ENCODE results near the gene PLK3. TPM values are rescaled to one million over a fixed set of nuclear protein-coding genes. Genes with fewer than 3 reads are reported as not detected.
"Not testable (repeated sequence)": the region's sequence is repeated elsewhere in the genome, so short reads cannot be mapped to it uniquely, and the experiment has no call there.

The PLK3 gene
- total RNA-seq, result 10 to 100 TPM; 27.4 to 64.3 TPM

DNA sequence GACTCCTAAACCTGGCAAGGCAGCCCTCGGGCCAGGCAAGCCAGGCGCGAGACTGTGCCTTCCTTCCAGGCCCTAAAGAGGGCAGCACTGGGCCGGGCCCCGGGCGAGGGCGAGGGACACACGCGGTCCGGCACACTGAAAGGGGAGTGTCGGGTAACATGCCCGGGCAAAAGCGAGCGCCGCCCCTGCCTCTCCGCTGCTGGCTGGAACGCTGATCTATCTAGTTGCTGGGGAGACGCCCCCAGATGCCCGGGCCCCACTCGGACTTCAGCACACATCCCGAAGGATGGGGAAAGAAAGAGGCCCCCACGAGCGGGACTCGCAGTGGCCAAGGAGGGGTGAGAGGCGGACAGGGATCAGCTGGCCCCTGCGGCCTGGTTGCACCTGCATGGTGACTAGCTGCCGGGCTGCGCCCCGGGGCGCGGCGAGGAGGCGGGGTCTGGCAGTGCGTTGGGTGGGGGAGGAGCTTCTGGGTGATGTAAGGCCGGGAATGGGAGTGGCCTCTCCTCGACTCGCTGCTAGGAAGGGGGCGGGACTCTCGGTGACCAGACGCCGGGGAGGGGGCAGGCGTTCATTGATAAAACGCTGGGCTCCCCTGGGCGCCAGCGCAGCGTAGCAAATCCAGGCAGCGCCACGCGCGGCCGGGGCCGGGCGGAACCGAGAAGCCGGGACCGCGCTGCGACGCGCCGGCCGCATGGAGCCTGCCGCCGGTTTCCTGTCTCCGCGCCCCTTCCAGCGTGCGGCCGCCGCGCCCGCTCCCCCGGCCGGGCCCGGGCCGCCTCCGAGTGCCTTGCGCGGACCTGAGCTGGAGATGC lies at the start of gene PLK3:
Gene PLK3 (plus strand): TSS at position 608 of the 815 bp plus-strand sequence. CDS start 87 bp downstream, at position 695.
- H3K9me3 Mint-ChIP-seq, result no peaks in the 10 kb centered on the region
- peak; percentile 93 to 95 for ATAC-seq
- H3K4me3 Mint-ChIP-seq, result peak within 1 kb of the TSS; percentile 97
- peak within 1 kb of the TSS; percentile 93 to 95 for H3K27ac Mint-ChIP-seq
- peaks cover 20 to 22% of the 10 kb centered on the region in 2 donors for H3K4me1 Mint-ChIP-seq (ENCODE audit: low read depth in 2 of 2)
- peaks cover 7% of the 10 kb centered on the region for H3K36me3 Mint-ChIP-seq
- no peaks in the 10 kb centered on the region for H3K27me3 Mint-ChIP-seq
- DNase-seq (ENCODE audit: low spot score), result peak; percentile 96

DNA sequence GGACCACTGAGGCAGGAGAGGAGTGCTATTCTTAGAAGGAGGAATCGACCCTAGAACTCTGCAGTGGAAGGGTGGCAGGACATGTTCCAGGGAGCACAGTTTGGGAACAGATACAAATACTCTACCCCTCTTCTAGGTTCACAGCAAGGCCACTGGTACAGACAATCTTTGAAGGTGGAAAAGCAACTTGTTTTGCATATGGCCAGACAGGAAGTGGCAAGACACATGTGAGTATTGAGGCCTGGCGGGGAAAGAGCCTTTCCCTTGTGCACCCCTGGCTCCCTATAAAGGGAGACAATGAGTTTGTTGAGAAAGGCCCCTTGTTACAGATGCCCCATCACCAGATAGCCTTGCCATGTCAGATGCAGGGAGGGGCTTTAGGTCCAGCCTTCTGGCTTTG lies 42.8 kb upstream of the PLK3 start:
- peaks cover 5% of the 10 kb centered on the region for H3K36me3 Mint-ChIP-seq
- no peaks in the 10 kb centered on the region for H3K9me3 Mint-ChIP-seq
- H3K4me3 Mint-ChIP-seq, result no peak overlapping the region
- peak overlapping the region in 1 of 2 donors; percentile 75 for H3K27ac Mint-ChIP-seq
- H3K4me1 Mint-ChIP-seq (ENCODE audit: low read depth in 2 of 2), result peaks cover 4 to 5% of the 10 kb centered on the region in 2 donors
- DNase-seq (ENCODE audit: low spot score), result no peak
- H3K27me3 Mint-ChIP-seq, result no peaks in the 10 kb centered on the region
- ATAC-seq, result peak; percentile 53 to 62

DNA sequence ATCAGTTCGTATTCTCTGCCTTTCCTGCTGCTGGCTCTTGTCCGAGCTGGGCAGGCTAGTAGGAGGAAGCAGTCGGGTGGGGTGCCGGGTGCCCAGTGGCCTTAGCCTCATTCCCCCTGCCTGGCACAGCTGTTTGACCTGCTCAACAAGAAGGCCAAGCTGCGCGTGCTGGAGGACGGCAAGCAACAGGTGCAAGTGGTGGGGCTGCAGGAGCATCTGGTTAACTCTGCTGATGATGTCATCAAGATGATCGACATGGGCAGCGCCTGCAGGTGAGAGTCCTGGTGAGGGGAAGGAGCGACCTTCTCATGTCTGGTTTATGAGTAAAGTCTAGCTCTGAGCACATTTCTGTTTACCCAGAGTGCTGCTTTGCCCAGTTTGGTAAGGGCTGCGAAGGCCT lies 41.1 kb upstream of the PLK3 start:
- H3K9me3 Mint-ChIP-seq, result no peaks in the 10 kb centered on the region
- peaks cover 15% of the 10 kb centered on the region for H3K36me3 Mint-ChIP-seq
- H3K4me1 Mint-ChIP-seq (ENCODE audit: low read depth in 2 of 2), result peaks cover 10% of the 10 kb centered on the region in 2 donors
- no peaks in the 10 kb centered on the region for H3K27me3 Mint-ChIP-seq
- ATAC-seq (no peak), DNase-seq (ENCODE audit: low spot score) (no peak)
- no peak overlapping the region for H3K4me3 Mint-ChIP-seq
- H3K27ac Mint-ChIP-seq, result no peak overlapping the region

DNA sequence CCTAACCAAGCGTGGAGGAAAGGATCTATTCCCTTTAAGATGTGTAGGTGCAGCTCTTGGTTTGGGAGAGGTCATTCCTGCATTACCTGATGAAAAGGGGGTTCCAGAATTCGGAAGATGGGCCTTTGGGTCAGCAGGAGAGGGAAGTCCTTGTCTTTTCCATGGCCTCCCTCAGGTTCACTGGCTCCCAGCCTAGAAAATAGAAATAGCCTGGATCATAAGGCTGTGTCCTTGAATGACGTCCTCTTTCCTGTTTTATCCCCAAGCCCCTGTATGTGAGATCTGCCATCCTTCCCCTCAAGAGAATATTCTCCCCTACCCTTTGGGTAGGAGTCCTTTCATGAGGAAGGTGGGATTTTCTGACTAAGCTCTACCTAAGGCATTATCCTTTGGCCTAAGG lies 39.3 kb upstream of the PLK3 start:
- Mint-ChIP-seq H3K36me3 (peaks cover 14% of the 10 kb centered on the region), H3K9me3 (no peaks in the 10 kb centered on the region), H3K27me3 (no peaks in the 10 kb centered on the region), H3K4me1 (ENCODE audit: low read depth in 2 of 2) (peaks cover 10% of the 10 kb centered on the region in 2 donors), H3K27ac (no peak overlapping the region), H3K4me3 (no peak overlapping the region)
- no peak for ATAC-seq
- no peak for DNase-seq (ENCODE audit: low spot score)

DNA sequence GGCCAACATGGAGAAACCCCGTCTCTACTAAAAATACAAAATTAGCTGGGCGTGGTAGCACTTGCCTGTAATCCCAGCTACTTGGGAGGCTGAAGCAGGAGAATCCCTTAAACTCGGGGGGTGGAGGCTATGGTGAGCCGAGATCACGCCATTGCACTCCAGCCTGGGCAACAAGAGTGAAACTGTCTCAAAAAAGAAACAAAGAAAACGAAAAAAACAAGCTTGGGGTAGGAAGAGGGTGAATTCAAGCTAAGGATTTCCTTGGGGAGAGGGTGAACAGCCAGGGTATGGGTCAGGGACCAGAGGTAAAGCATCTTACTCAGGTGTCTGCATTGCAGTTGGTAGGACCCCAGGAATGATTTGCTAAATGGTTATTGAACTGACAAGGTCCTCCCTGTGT lies 33.8 kb upstream of the PLK3 start:
- DNase-seq (ENCODE audit: low spot score); H3K4me1 Mint-ChIP-seq (ENCODE audit: low read depth in 2 of 2); ATAC-seq; H3K9me3 Mint-ChIP-seq; H3K36me3 Mint-ChIP-seq; H3K27ac Mint-ChIP-seq; H3K27me3 Mint-ChIP-seq; H3K4me3 Mint-ChIP-seq: not testable (repeated sequence)

DNA sequence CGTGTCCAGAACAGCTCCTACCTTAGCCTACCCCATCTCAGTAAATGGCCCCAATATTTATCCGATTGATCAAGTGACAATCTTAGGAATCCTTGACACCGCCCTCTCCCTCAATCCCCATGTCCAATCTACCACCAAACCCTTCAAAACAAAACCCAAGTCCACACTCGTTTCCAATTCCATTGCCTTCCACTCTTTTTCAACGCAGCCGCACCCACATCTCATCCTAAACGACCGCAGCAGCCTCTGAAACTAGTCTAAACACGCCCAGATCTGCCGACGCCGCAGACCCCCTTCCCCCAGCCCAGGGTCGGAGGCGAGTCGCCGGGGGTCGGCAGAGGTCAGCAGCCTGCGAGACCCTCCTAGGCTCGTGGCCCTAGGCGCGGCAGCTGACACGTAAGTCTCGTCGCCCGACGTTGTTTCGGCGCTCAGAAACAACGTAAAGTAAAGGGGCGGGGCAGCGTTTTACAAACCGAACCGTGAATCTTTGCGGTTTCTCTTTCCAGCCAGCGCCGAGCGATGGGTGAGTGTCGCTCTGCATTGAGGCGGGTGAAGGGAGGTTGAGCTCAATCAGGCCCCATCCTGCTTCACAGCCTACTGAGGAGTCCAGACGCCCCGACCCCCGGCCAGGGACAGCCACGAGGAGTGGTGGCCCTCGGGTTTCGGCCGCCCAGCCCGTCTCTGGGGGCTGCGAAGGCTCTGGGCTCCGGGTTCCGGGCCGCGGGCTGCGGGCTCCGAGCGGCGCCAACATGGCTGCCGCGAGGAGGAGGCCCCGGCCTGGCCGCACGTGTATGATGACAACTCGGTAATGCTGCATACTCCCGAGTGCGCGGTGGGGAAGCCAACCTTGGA lies 24.9 kb upstream of the PLK3 start, which contains the start of gene RPS8:
Gene RPS8 (plus strand): TSS at position 463 of the 852 bp plus-strand sequence. CDS start 57 bp downstream, at position 520.
- Mint-ChIP-seq H3K27ac (peak within 1 kb of the TSS; percentile 93 to 95), H3K27me3 (no peaks in the 10 kb centered on the region), H3K4me3 (peak within 1 kb of the TSS; percentile 97), H3K4me1 (ENCODE audit: low read depth in 2 of 2) (peaks cover 30 to 39% of the 10 kb centered on the region in 2 donors), H3K36me3 (peaks cover 29% of the 10 kb centered on the region), H3K9me3 (no peaks in the 10 kb centered on the region)
- DNase-seq (ENCODE audit: low spot score) (peak; percentile 92), ATAC-seq (peak; percentile 90 to 94)

DNA sequence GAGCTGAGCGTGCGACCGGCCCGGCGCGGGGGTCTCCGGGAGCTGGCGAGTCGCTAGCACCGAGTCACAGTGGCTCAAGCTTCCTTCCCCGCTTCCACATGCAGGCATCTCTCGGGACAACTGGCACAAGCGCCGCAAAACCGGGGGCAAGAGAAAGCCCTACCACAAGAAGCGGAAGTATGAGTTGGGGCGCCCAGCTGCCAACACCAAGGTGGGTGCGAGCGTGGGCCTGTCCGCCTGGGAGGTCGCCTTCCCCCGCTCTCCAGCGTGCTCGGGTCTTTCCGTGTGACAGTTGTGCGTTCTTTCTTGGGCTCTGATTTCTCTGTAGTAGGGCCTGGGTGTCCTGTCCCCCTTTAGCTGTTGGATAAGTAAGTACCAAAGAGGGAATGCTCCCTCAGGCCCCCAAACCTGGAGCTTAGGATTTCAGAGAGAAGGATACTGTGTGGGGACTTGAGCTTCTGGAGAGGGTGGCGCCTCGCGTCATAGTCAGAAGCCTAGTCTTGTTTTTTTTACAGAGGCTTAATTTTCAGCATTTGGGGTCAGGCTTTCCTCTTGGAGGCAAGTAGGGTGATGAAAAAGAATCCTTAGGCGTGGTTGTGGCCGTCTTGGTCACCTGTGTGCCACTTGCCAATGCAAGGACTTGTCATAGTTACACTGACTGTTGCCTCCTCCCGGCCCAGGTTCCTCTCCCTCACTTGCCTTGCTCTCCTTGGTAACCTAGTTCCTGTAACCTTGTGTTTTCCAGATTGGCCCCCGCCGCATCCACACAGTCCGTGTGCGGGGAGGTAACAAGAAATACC lies 24.0 kb upstream of the PLK3 start:
- H3K9me3 Mint-ChIP-seq, result no peaks in the 10 kb centered on the region
- H3K27ac Mint-ChIP-seq, result peak overlapping the region; percentile 93 to 95
- peaks cover 33 to 39% of the 10 kb centered on the region in 2 donors for H3K4me1 Mint-ChIP-seq (ENCODE audit: low read depth in 2 of 2)
- H3K4me3 Mint-ChIP-seq, result peak overlapping the region; percentile 97
- DNase-seq (ENCODE audit: low spot score) (peak; percentile 62), ATAC-seq (peak; percentile 46 to 53)
- peaks cover 35% of the 10 kb centered on the region for H3K36me3 Mint-ChIP-seq
- H3K27me3 Mint-ChIP-seq, result no peaks in the 10 kb centered on the region

DNA sequence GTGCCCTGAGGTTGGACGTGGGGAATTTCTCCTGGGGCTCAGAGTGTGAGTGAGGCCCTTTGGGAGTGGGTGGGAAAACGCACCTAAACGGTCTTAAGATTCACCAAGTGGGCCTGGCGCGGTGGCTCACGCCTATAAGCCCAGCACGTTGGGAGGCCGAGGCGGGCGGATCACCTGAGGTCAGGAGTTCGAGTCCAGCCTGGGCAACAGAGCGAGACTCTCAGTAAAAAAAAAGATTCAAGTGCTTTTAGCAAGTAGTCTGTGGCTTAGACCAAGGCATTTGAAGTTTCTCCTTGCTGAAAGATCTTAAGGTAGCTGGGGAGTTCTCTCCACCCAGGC lies 23.5 kb upstream of the PLK3 start:
- Mint-ChIP-seq H3K4me1 (ENCODE audit: low read depth in 2 of 2) (peaks cover 38 to 45% of the 10 kb centered on the region in 2 donors), H3K9me3 (no peaks in the 10 kb centered on the region), H3K4me3 (peak overlapping the region; percentile 97), H3K27me3 (no peaks in the 10 kb centered on the region), H3K27ac (peak overlapping the region; percentile 93 to 95), H3K36me3 (peaks cover 41% of the 10 kb centered on the region)
- ATAC-seq (no peak), DNase-seq (ENCODE audit: low spot score) (peak; percentile 60)

DNA sequence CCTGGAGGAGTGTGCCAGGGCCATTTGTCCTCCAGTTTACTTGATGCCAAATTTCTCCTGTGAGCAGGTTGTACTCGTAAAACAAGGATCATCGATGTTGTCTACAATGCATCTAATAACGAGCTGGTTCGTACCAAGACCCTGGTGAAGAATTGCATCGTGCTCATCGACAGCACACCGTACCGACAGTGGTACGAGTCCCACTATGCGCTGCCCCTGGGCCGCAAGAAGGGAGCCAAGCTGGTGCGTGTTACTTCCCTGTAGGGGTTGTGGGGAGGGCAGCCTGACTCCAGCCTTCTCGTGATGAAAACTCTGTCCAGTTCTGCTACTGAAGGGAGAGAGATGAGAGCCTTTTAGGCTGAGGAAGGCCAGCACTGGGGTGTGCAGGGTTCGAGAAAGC lies 22.6 kb upstream of the PLK3 start:
- Mint-ChIP-seq H3K27ac (peak overlapping the region; percentile 93 to 95), H3K36me3 (peaks cover 42% of the 10 kb centered on the region), H3K9me3 (no peaks in the 10 kb centered on the region), H3K4me3 (peak overlapping the region; percentile 97), H3K27me3 (no peaks in the 10 kb centered on the region), H3K4me1 (ENCODE audit: low read depth in 2 of 2) (peaks cover 38 to 45% of the 10 kb centered on the region in 2 donors)
- ATAC-seq, result no peak
- peak; percentile 16 for DNase-seq (ENCODE audit: low spot score)

DNA sequence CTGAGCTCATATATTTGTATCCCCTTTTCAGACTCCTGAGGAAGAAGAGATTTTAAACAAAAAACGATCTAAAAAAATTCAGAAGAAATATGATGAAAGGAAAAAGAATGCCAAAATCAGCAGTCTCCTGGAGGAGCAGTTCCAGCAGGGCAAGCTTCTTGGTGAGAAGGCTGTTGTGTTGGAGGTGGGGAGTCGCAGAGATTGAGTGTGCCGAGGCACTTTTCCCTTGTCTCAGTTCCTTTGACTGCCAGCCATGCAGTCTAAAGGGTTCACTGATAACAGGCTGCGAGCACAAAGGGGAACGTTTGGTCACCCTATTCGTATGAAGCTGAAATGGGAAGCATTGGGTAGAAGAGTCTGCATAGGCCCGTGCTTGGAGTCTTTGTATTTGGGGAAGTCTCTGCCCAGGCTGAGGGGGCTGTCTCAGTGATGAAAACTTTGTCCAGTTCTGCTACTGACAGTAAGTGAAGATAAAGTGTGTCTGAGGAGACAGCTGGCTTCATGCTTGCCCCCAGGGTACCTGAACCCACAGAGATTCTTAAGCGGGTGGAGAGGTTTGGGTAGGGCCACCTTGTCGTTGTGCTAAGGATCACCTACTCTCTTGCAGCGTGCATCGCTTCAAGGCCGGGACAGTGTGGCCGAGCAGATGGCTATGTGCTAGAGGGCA lies 22.1 kb upstream of the PLK3 start:
- Mint-ChIP-seq H3K4me1 (ENCODE audit: low read depth in 2 of 2) (peaks cover 38 to 45% of the 10 kb centered on the region in 2 donors), H3K27ac (peak overlapping the region; percentile 93 to 95), H3K4me3 (peak overlapping the region; percentile 97), H3K9me3 (no peaks in the 10 kb centered on the region), H3K36me3 (peaks cover 42% of the 10 kb centered on the region), H3K27me3 (no peaks in the 10 kb centered on the region)
- DNase-seq (ENCODE audit: low spot score), result peak; percentile 25
- ATAC-seq, result no peak

DNA sequence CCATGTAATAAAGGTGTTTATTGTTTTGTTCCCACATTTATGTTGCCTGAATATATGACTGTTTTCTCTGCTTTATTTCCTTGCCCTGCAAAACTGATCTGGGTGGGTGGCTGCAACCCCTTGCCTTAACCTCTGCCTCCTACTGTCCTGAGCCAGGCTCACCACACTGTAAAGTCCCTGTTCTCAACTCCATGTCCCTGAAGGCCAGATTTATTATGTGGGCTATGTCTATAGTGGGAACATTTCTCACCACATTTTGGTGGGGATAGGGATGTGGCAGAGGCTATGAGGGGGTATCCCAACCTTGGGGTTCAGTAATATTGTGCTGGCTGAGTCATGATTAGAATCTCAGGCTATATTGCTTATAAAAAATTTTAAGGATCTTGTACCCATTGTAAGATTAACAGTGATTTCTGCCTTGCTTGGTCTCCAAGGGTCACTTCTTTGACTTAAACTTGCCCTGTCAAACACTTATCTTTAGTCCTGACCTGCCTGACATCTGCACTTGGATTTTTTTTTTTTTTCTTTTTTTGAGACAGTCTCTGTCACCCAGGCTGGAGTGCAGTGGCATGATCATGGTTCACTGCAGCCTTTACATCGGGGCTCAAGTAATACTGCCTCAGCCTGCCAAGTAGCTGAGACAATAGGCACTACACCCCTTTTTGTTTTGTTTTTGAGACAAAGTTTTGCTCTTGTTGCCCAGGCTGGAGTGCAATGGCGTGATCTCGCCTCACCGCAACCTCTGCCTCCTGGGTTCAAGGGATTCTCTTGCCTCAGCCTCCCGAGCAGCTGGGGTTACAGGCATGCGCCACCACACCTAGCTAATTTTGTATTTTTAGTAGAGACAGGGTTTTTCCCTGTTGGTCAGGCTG lies 21.2 kb upstream of the PLK3 start:
- H3K36me3 Mint-ChIP-seq, result peaks cover 42% of the 10 kb centered on the region
- DNase-seq (ENCODE audit: low spot score) (peak; percentile 16), ATAC-seq (no peak)
- H3K9me3 Mint-ChIP-seq, result no peaks in the 10 kb centered on the region
- H3K4me1 Mint-ChIP-seq (ENCODE audit: low read depth in 2 of 2), result peaks cover 42 to 51% of the 10 kb centered on the region in 2 donors
- H3K27ac Mint-ChIP-seq, result peak overlapping the region; percentile 45 to 95
- H3K4me3 Mint-ChIP-seq, result peak overlapping the region; percentile 75
- H3K27me3 Mint-ChIP-seq, result no peaks in the 10 kb centered on the region

DNA sequence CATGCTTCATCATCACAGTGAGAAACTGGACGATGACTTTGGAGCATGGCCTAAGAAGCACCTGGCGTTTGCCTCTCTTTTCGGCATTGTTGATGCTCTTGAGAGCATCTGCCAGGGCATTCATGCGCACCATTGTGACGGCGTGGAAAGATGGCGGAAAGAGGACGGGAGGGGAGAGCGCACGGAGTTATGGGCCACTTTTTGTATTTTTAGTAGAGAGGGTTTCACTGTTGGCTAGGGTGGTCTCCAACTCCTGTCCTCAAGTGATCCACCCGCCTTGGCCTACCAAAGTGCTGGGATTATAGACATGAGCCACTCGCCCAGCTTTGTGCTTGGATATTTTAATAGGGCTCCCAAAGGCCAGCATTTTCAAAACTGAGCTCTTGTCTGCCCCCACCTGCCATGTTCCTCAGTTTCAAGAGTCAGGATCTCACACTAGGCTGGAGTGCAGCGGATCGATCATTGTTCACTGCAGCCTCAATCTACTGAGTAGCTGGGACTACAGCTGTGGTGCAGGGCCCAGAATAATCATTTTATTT lies 19.5 kb upstream of the PLK3 start:
- H3K4me3 Mint-ChIP-seq, result no peak overlapping the region

More for the DNA sequence above, 19.5 kb upstream of the PLK3 start:
- Mint-ChIP-seq H3K4me1 (ENCODE audit: low read depth in 2 of 2) (peaks cover 43 to 52% of the 10 kb centered on the region in 2 donors), H3K27me3 (no peaks in the 10 kb centered on the region), H3K9me3 (no peaks in the 10 kb centered on the region), H3K27ac (no peak overlapping the region), H3K36me3 (peaks cover 38% of the 10 kb centered on the region)
- DNase-seq (ENCODE audit: low spot score) (no peak), ATAC-seq (no peak)
